Caco-2 (cell line): ENCODE measurements around the gene EPDR1. TPM values are rescaled to one million over a fixed set of nuclear protein-coding genes. Genes with fewer than 3 reads are reported as not detected.

ENCODE experiments used
- BruUV-seq: library from RNA; stranded (reverse); fragments of 400-500 nt; replicated peaks from 2 replicates; lab custom pipeline; 2021; lab: Mats Ljungman, UMichigan
- CTCF ChIA-PET: fragments of 300-600 bp; sonication (Branson Sonifier 250); formaldehyde crosslinking; loops from one replicate; lab custom pipeline; 2022; ENCODE audit warnings: antibody characterized with exemption; lab: Charles Lee
- POLR2A ChIA-PET: fragments of 300-600 bp; sonication (Branson Sonifier 250); formaldehyde crosslinking; loops from one replicate; lab custom pipeline; 2022; ENCODE audit warnings: antibody characterized with exemption; lab: Charles Lee
- DNase-seq, 2 experiments: peaks; one replicate each; pipeline versions ENCODE4 v3.0.0 to v3.0.0-alpha.2; 2020 to 2022
- H3K27me3 ChIP-seq: replicated peaks from 2 replicates; pipeline ENCODE4 v1.6.0; 2011; ENCODE audit warnings: low read length; ENCODE audit not compliant: control insufficient read depth, insufficient read depth
- H3K36me3 ChIP-seq: 2 replicates; pipeline ENCODE4 v1.5.1; 2011; ENCODE audit warnings: low read length; ENCODE audit not compliant: control insufficient read depth, insufficient read depth
- H3K4me1 ChIP-seq: fragments of 250-450 bp; sonication (Bioruptor Pico); 2 replicates; pipeline ENCODE4 v1.5.1; 2020; ENCODE audit warnings: mild to moderate bottlenecking
- H3K4me3 ChIP-seq: 2 replicates; pipeline ENCODE4 v1.5.1; 2011; ENCODE audit warnings: low read depth, mild to moderate bottlenecking, control low read depth, low read length
- H3K9me3 ChIP-seq: fragments of 250-450 bp; sonication (Bioruptor Pico); 2 replicates; pipeline ENCODE4 v1.5.1; 2020; ENCODE audit warnings: mild to moderate bottlenecking, moderate library complexity
- H3K27ac Mint-ChIP-seq: one replicate; pipeline ENCODE4 v1.8.0; 2022; ENCODE audit warnings: mixed read lengths; ENCODE audit not compliant: unreplicated experiment
- H3K27me3 Mint-ChIP-seq: one replicate; pipeline ENCODE4 v1.8.0; 2022; ENCODE audit warnings: mixed read lengths; ENCODE audit not compliant: insufficient read depth, unreplicated experiment
- H3K36me3 Mint-ChIP-seq: one replicate; pipeline ENCODE4 v1.8.0; 2022; ENCODE audit warnings: mild to moderate bottlenecking, mixed read lengths; ENCODE audit not compliant: insufficient read depth, unreplicated experiment
- H3K4me1 Mint-ChIP-seq: one replicate; pipeline ENCODE4 v1.8.0; 2022; ENCODE audit warnings: low read depth, mixed read lengths; ENCODE audit not compliant: unreplicated experiment
- H3K4me3 Mint-ChIP-seq: one replicate; pipeline ENCODE4 v1.8.0; 2022; ENCODE audit warnings: mild to moderate bottlenecking, moderate library complexity, mixed read lengths; ENCODE audit not compliant: unreplicated experiment
- H3K9me3 Mint-ChIP-seq: one replicate; pipeline ENCODE4 v1.8.0; 2022; ENCODE audit warnings: mixed read lengths; ENCODE audit not compliant: unreplicated experiment
- CTCF ChIP-seq, 2 experiments: fragments of 200-600 bp in 1 of 2; IDR thresholded peaks; 1 replicate in 1 of 2; 2 replicates in 1 of 2; pipeline versions ENCODE4 v1.5.1 to v1.8.0; 2011 to 2022; ENCODE audit warnings: antibody characterized with exemption in 1 of 2, control low read depth in 1 of 2, inconsistent platforms in 1 of 2, low read depth in 1 of 2, low read length in 1 of 2, mild to moderate bottlenecking in 1 of 2, moderate library complexity in 1 of 2; ENCODE audit not compliant: insufficient read depth in 1 of 2, severe bottlenecking in 1 of 2, unreplicated experiment in 1 of 2
- intact Hi-C: fragments of 100-400 bp; cut with micrococcal nuclease; formaldehyde crosslinking; loops from one replicate; pipeline ENCODE4 v1.10.0; 2022; ENCODE audit not compliant: unreplicated experiment
- total RNA-seq: library from RNA; stranded (reverse); gene quantifications from 2 replicates; pipeline ENCODE4 v1.2.3, GENCODE V29; 2022

Gene EPDR1
- total RNA-seq, 1 experiment from 2014 or later: 0.25 TPM

- peaks cover 8% of the 10 kb centered on the region; the same call in 1 of the 2 replicates for H3K9me3 ChIP-seq
- H3K4me1 ChIP-seq: no peaks in the 10 kb centered on the region
- H3K27ac Mint-ChIP-seq: no peak overlapping the region
- TF ChIP-seq CTCF (IDR thresholded peaks at IDR 0.05; ENCODE audit: insufficient read depth in 1 of 2, low read depth in 1 of 2, low read length in 1 of 2, severe bottlenecking in 1 of 2, unreplicated experiment in 1 of 2): no peak
- no peaks in the 10 kb centered on the region for H3K4me1 Mint-ChIP-seq
- H3K9me3 Mint-ChIP-seq: no peaks in the 10 kb centered on the region
- POLR2A ChIA-PET: no interaction called here
- CTCF ChIA-PET: no interaction called here
- no peaks in the 10 kb centered on the region for H3K36me3 ChIP-seq
- no peak for DNase-seq
- BruUV-seq: no TSS peak
- H3K36me3 Mint-ChIP-seq: no peaks in the 10 kb centered on the region
- H3K27me3 Mint-ChIP-seq: peaks cover 6% of the 10 kb centered on the region
- H3K4me3 Mint-ChIP-seq: no peak overlapping the region
- no peaks in the 10 kb centered on the region for H3K27me3 ChIP-seq
- H3K4me3 ChIP-seq: no peak overlapping the region
- intact Hi-C loops: no loop called here
These were observed 69.9 kb downstream of the EPDR1 start for GRCh38 chr7:37990337-37990736.

- H3K36me3 Mint-ChIP-seq: no peaks in the 10 kb centered on the region
- Histone ChIP-seq H3K4me3 (no peak overlapping the region), H3K9me3 (peaks cover 8% of the 10 kb centered on the region; the same call in 1 of the 2 replicates), H3K4me1 (no peaks in the 10 kb centered on the region), H3K27me3 (no peaks in the 10 kb centered on the region), H3K36me3 (no peaks in the 10 kb centered on the region)
- DNase-seq: no peak
- no peaks in the 10 kb centered on the region for H3K4me1 Mint-ChIP-seq
- H3K4me3 Mint-ChIP-seq: no peak overlapping the region
- intact Hi-C loops: no loop called here
- ChIA-PET POLR2A (no interaction called here), CTCF (no interaction called here)
- no peak for TF ChIP-seq CTCF (IDR thresholded peaks at IDR 0.05; ENCODE audit: insufficient read depth in 1 of 2, low read depth in 1 of 2, low read length in 1 of 2, severe bottlenecking in 1 of 2, unreplicated experiment in 1 of 2)
- H3K27me3 Mint-ChIP-seq: peaks cover 3% of the 10 kb centered on the region
- H3K27ac Mint-ChIP-seq: no peak overlapping the region
- peaks cover 10% of the 10 kb centered on the region for H3K9me3 Mint-ChIP-seq
- BruUV-seq: no TSS peak
These were observed 72.6 kb downstream of the EPDR1 start for GRCh38 chr7:37993060-37993501.

- Mint-ChIP-seq H3K27ac (no peak overlapping the region), H3K27me3 (peaks cover 4% of the 10 kb centered on the region), H3K36me3 (no peaks in the 10 kb centered on the region), H3K4me1 (no peaks in the 10 kb centered on the region), H3K9me3 (peaks cover 10% of the 10 kb centered on the region), H3K4me3 (no peak overlapping the region)
- no peak for DNase-seq
- Histone ChIP-seq H3K9me3 (no peaks in the 10 kb centered on the region), H3K27me3 (no peaks in the 10 kb centered on the region), H3K4me1 (peaks cover 4% of the 10 kb centered on the region; the same call in 1 of the 2 replicates), H3K36me3 (no peaks in the 10 kb centered on the region), H3K4me3 (no peak overlapping the region)
- no TSS peak for BruUV-seq
- TF ChIP-seq CTCF (IDR thresholded peaks at IDR 0.05; ENCODE audit: insufficient read depth in 1 of 2, low read depth in 1 of 2, low read length in 1 of 2, severe bottlenecking in 1 of 2, unreplicated experiment in 1 of 2): no peak
- intact Hi-C loops: no loop called here
- CTCF ChIA-PET: no interaction called here
- POLR2A ChIA-PET: no interaction called here
These were observed 79.2 kb downstream of the EPDR1 start for GRCh38 chr7:37999673-38000072.
